ENCODE measurements around the gene COASY. TPM values are rescaled to one million over a fixed set of nuclear protein-coding genes. Genes with fewer than 3 reads are reported as not detected.

COASY gene
- total RNA-seq, 2 experiments from 2014 or later = 92.8 to 103 TPM

DNA sequence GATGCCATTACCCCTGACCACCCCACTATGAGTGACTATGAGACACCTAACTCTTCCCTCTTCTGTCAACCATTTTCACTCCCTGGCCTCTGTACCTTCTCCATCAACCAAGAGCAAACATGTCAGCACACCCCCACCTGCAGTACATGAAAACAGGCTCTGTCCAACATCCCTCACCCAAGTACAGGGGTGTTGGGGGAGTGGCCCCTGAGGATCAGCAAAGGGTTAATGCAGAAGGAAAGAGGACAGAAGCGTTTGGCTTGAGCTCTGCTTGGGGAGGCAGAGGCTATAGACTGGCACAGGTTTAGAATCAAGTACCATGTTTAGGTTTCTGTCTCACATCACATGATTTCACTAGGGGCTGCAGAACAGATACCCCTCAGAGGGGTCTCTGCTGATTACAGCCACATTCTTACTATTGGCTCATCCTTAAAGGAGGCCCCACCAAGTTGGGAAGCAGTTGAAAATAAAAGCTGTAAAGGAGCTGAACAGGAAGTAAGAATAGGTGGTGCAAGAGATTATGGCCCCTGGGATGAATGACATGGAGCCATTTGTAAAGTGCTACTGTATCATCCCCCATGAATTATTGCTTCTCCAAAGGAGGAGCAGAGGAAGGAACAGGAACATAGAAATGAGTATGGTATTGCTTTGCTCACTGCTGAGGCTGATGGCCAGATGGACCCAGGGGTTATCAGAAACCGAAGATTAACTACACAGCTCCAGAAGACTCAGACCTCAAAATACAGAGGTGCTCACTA, 18.0 kb downstream of the COASY start:
- Mint-ChIP-seq H3K36me3 (peaks cover 40% of the 10 kb centered on the region), H3K9me3 (no peaks in the 10 kb centered on the region), H3K4me3 (no peak overlapping the region), H3K4me1 (ENCODE audit: low read depth) (peaks cover 21% of the 10 kb centered on the region), H3K27ac (no peak overlapping the region), H3K27me3 (no peaks in the 10 kb centered on the region)
- no peak for DNase-seq
- ChIA-PET POLR2A (no interaction called here), CTCF (interaction anchor here (0.6 to 4.1 kb wide), 5 partner anchors 16 to 183 kb away, joined by 3 to 42 read pairs (median 4); partner anchors contain the start of genes RETREG3 and TUBG1)
- intact Hi-C loops (cut with micrococcal nuclease) = loop anchor here (5.0 kb wide), 1 partner anchor 242 kb away; the partner anchor contains the start of gene BECN1

GRCh38 chr17:42581744-42582270, 19.9 kb downstream of the COASY start:
- no peak for DNase-seq
- no peaks in the 10 kb centered on the region for H3K9me3 Mint-ChIP-seq
- H3K27ac Mint-ChIP-seq = no peak overlapping the region
- peaks cover 30% of the 10 kb centered on the region for H3K36me3 Mint-ChIP-seq
- peaks cover 9% of the 10 kb centered on the region for H3K4me1 Mint-ChIP-seq (ENCODE audit: low read depth)
- POLR2A ChIA-PET = no interaction called here
- H3K4me3 Mint-ChIP-seq = no peak overlapping the region
- H3K27me3 Mint-ChIP-seq = no peaks in the 10 kb centered on the region
- intact Hi-C loops (cut with micrococcal nuclease) = no loop called here
- CTCF ChIA-PET = interaction anchor here (0.7 to 1.1 kb wide), 2 partner anchors 181 to 182 kb away, joined by 3 read pairs; no protein-coding TSS in a partner anchor

- Mint-ChIP-seq H3K27ac (peak overlapping the region; percentile 8), H3K4me1 (ENCODE audit: low read depth) (peaks cover 2% of the 10 kb centered on the region), H3K4me3 (no peak overlapping the region), H3K9me3 (no peaks in the 10 kb centered on the region), H3K36me3 (peaks cover 30% of the 10 kb centered on the region), H3K27me3 (no peaks in the 10 kb centered on the region)
- ChIA-PET POLR2A (no interaction called here), CTCF (no interaction called here)
- intact Hi-C loops (cut with micrococcal nuclease) = no loop called here
- no peak for DNase-seq
Measured at GRCh38 chr17:42584880-42585279, 22.9 kb downstream of the COASY start.

DNA sequence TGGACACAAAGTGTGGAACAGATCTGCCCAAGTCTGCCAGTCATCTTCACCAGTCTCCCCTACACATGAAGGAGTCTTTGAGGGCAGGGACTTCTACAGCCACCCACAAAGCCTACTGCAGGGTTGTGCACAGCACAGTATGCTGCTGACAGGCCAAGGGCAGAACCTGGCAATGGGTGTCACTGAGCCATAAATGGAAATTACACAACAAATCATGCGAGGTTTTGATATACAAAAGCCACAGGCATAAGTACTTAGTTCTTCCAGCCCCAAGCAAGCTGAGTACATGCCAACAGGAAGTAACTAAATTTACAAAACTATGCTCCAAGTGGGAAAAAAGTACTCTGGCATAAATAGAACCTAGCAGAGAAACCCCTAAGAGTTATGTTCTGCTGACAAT, 23.4 kb downstream of the COASY start:
- peaks cover 2% of the 10 kb centered on the region for H3K4me1 Mint-ChIP-seq (ENCODE audit: low read depth)
- H3K9me3 Mint-ChIP-seq = no peaks in the 10 kb centered on the region
- POLR2A ChIA-PET = no interaction called here
- peaks cover 30% of the 10 kb centered on the region for H3K36me3 Mint-ChIP-seq
- CTCF ChIA-PET = no interaction called here
- H3K27me3 Mint-ChIP-seq = no peaks in the 10 kb centered on the region
- no peak for DNase-seq
- H3K4me3 Mint-ChIP-seq = no peak overlapping the region
- intact Hi-C loops (cut with micrococcal nuclease) = no loop called here
- peak overlapping the region; percentile 23 for H3K27ac Mint-ChIP-seq

DNA sequence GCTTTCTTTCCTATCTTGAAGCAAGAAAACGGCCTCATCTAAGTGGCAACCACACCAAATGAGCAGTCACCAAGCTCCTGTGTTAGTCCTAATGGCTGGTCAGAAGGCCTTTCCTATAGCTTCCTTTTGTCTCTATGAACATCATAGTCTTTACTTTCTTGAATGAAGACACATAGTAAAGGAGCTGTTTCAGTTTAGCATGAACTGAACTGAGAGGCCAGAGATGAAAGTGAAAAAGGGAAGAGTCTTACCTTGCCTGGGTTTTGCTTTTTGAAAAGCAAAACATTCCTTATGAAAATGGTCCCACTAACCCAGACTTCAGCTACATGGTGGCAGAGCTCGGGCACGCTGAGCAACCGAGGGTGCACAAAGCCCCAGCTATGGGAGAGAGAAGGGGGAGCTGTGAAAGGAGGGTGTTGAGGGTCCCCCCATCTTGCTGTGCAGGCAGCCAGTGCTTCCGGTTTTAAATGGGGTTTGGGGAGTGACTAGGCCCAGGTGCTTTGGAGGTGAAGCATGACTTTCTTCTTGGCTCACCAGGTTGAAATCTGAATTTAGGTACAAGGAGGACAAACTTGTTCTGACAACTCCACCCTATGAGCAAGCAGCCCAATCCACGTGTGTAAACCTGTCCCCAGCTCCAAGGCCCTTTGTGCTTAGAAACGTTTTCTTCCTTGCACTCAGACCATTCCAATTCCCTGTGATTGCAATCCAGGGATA, 24.7 kb downstream of the COASY start:
- H3K27ac Mint-ChIP-seq = peak overlapping the region; percentile 60
- POLR2A ChIA-PET = no interaction called here
- H3K36me3 Mint-ChIP-seq = peaks cover 30% of the 10 kb centered on the region
- intact Hi-C loops (cut with micrococcal nuclease) = no loop called here
- DNase-seq = no peak
- H3K9me3 Mint-ChIP-seq = no peaks in the 10 kb centered on the region
- peaks cover 2% of the 10 kb centered on the region for H3K4me1 Mint-ChIP-seq (ENCODE audit: low read depth)
- no peaks in the 10 kb centered on the region for H3K27me3 Mint-ChIP-seq
- no peak overlapping the region for H3K4me3 Mint-ChIP-seq
- CTCF ChIA-PET = interaction anchor here (1.0 to 3.3 kb wide), 3 partner anchors 9 to 237 kb away, joined by 3 to 19 read pairs (median 3); partner anchors contain the start of genes BECN1 and PSMC3IP

GRCh38 chr17:42590886-42591285, 28.9 kb downstream of the COASY start:
- ChIA-PET POLR2A (no interaction called here), CTCF (interaction anchor here (0.6 to 3.6 kb wide), 2 partner anchors 12 to 42 kb away, joined by 3 to 13 read pairs; no protein-coding TSS in a partner anchor)
- peak overlapping the region; percentile 6 for H3K27ac Mint-ChIP-seq
- H3K9me3 Mint-ChIP-seq = no peaks in the 10 kb centered on the region
- H3K36me3 Mint-ChIP-seq = peaks cover 14% of the 10 kb centered on the region
- no peaks in the 10 kb centered on the region for H3K27me3 Mint-ChIP-seq
- intact Hi-C loops (cut with micrococcal nuclease) = no loop called here
- H3K4me3 Mint-ChIP-seq = no peak overlapping the region
- peaks cover 2% of the 10 kb centered on the region for H3K4me1 Mint-ChIP-seq (ENCODE audit: low read depth)
- DNase-seq = no peak

GRCh38 chr17:42591411-42591810, 29.5 kb downstream of the COASY start:
- no peak overlapping the region for H3K4me3 Mint-ChIP-seq
- POLR2A ChIA-PET = no interaction called here
- CTCF ChIA-PET = interaction anchor here (0.6 to 3.6 kb wide), 2 partner anchors 13 to 42 kb away, joined by 3 to 13 read pairs; no protein-coding TSS in a partner anchor
- no peak overlapping the region for H3K27ac Mint-ChIP-seq
- intact Hi-C loops (cut with micrococcal nuclease) = no loop called here
- peaks cover 16% of the 10 kb centered on the region for H3K36me3 Mint-ChIP-seq
- H3K4me1 Mint-ChIP-seq (ENCODE audit: low read depth) = peaks cover 2% of the 10 kb centered on the region
- H3K27me3 Mint-ChIP-seq = no peaks in the 10 kb centered on the region
- no peak for DNase-seq
- H3K9me3 Mint-ChIP-seq = no peaks in the 10 kb centered on the region

DNA sequence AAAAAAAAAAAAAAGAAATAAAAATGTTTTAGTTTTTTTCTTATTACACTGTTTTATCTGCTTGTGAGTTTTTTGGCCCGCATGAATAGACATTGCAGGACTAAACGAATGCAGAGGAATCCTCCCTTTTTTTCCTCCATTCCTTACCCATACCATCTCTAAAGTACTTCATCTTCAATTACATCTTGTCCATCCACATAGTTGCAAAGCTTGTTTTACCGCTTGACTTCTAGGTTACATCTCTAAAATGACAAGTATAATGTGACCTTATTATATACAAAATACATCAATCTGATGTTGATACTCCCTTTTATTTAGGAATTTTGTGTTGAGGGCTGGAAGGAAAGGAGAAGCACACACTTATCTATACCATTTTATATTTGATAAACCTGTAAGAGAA, 34.4 kb downstream of the COASY start:
- Mint-ChIP-seq H3K9me3 (no peaks in the 10 kb centered on the region), H3K4me3 (no peak overlapping the region), H3K36me3 (peaks cover 3% of the 10 kb centered on the region), H3K27me3 (no peaks in the 10 kb centered on the region), H3K4me1 (ENCODE audit: low read depth) (peaks cover 9% of the 10 kb centered on the region), H3K27ac (no peak overlapping the region)
- POLR2A ChIA-PET = no interaction called here
- no peak for DNase-seq
- intact Hi-C loops (cut with micrococcal nuclease) = no loop called here
- CTCF ChIA-PET = interaction anchor here (0.7 to 2.1 kb wide), 2 partner anchors 17 to 18 kb away, joined by 3 to 5 read pairs; partner anchors contain the start of gene PSMC3IP

- no peak overlapping the region for H3K4me3 Mint-ChIP-seq
- ChIA-PET CTCF (interaction anchor here (0.6 to 1.9 kb wide), 3 partner anchors 9 to 994 kb away, joined by 3 to 5 read pairs (median 5); no protein-coding TSS in a partner anchor), POLR2A (no interaction called here)
- H3K27me3 Mint-ChIP-seq = no peaks in the 10 kb centered on the region
- no peaks in the 10 kb centered on the region for H3K9me3 Mint-ChIP-seq
- intact Hi-C loops (cut with micrococcal nuclease) = no loop called here
- peaks cover 3% of the 10 kb centered on the region for H3K36me3 Mint-ChIP-seq
- DNase-seq = no peak
- no peak overlapping the region for H3K27ac Mint-ChIP-seq
- peaks cover 22% of the 10 kb centered on the region for H3K4me1 Mint-ChIP-seq (ENCODE audit: low read depth)
Measured at GRCh38 chr17:42598905-42599304, 37.0 kb downstream of the COASY start.

DNA sequence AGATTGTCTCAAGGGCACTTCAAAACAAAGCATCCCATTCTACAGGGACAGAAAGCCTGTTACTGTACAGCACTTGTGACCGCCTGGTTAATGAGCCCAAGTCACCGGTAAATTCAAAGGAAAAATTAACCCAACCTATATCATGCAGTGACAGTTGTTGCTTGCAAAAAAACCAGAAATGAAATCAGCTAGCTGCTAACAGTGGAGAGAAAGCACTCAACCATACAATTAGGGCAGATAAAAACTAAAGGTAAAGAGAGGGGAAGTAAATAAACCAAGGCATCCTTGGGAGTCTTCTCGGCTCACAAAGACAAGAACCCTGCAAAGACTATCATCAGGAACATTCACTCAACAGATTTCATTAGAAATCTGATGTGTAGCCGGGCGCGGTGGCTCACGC, 41.4 kb downstream of the COASY start:
- peaks cover 1% of the 10 kb centered on the region for H3K36me3 Mint-ChIP-seq
- H3K9me3 Mint-ChIP-seq = no peaks in the 10 kb centered on the region
- no peaks in the 10 kb centered on the region for H3K27me3 Mint-ChIP-seq
- no peak overlapping the region for H3K4me3 Mint-ChIP-seq
- H3K4me1 Mint-ChIP-seq (ENCODE audit: low read depth) = peaks cover 60% of the 10 kb centered on the region
- DNase-seq = no peak
- no peak overlapping the region for H3K27ac Mint-ChIP-seq
- intact Hi-C loops (cut with micrococcal nuclease) = no loop called here
- ChIA-PET CTCF (interaction anchor here (3.5 kb wide), 1 partner anchor 24 kb away, joined by 19 read pairs; the partner anchor contains the start of gene PSMC3IP), POLR2A (no interaction called here)

DNA sequence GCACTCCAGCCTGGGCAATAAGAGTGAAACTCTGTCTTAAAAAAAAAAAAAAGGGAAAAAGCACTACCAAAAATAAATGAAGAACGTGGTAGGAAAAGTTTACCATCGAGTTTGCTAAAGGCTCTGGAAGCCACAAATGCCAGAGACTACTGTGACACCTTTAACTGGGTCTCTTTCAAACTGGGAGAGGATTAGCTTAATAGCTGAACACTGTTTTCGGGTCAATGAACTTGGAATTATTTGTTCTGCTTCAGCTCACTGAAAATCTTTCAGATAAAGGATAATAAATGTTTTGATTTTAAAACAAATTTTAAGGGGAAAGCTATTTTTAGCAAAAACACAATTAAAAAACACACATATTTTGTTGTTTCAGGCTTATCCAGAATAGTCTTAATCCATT, 45.8 kb downstream of the COASY start:
- Mint-ChIP-seq H3K9me3 (no peaks in the 10 kb centered on the region), H3K4me1 (ENCODE audit: low read depth) (peaks cover 54% of the 10 kb centered on the region), H3K4me3 (peak overlapping the region; percentile 99), H3K27ac (peak overlapping the region; percentile 91), H3K36me3 (peaks cover 14% of the 10 kb centered on the region), H3K27me3 (no peaks in the 10 kb centered on the region)
- intact Hi-C loops (cut with micrococcal nuclease) = loop anchor here (2.0 kb wide), 1 partner anchor 41 kb away; the partner anchor contains the start of gene MLX
- POLR2A ChIA-PET = interaction anchor here (2.9 kb wide), 1 partner anchor 30 kb away, joined by 22 read pairs; the partner anchor contains the start of gene PSMC3IP
- CTCF ChIA-PET = interaction anchor here (1.3 to 2.9 kb wide), 7 partner anchors 9 to 225 kb away, joined by 4 to 42 read pairs (median 6); partner anchors contain the start of genes BECN1, PSMC3IP and PSME3
- no peak for DNase-seq

Data from activated CD4-positive, alpha-beta memory T cell treated with anti-CD3 and anti-CD28 coated beads for 36 hours (primary cell).